ENCODE data around the gene TLK2.
"Not testable (repeated sequence)": the region's sequence is repeated elsewhere in the genome, so short reads cannot be mapped to it uniquely, and the experiment has no call there.

The TLK2 gene

GRCh38 chr17:62558941-62559340 is 80.3 kb downstream of the TLK2 start:
- DNase-seq (ENCODE audit: low read depth in 2 of 2): not testable (repeated sequence)

- DNase-seq (ENCODE audit: low read depth in 2 of 2): not testable (repeated sequence)
These were observed 82.3 kb downstream of the TLK2 start for GRCh38 chr17:62560971-62561370.

- DNase-seq (ENCODE audit: low read depth in 2 of 2): no peak
These were observed 84.0 kb downstream of the TLK2 start for GRCh38 chr17:62562656-62563055.

GRCh38 chr17:62565817-62566216 is 87.2 kb downstream of the TLK2 start:
- no peak for DNase-seq (ENCODE audit: low read depth in 2 of 2)

GRCh38 chr17:62566996-62567578 is 88.5 kb downstream of the TLK2 start:
- DNase-seq (ENCODE audit: low read depth in 2 of 2): no peak

- no peak for DNase-seq (ENCODE audit: low read depth in 2 of 2)
These were observed 93.9 kb downstream of the TLK2 start for GRCh38 chr17:62572488-62572887.

GRCh38 chr17:62572888-62573401 is 94.3 kb downstream of the TLK2 start:
- no peak for DNase-seq (ENCODE audit: low read depth in 2 of 2)

- no peak for DNase-seq (ENCODE audit: low read depth in 2 of 2)
These were observed 95.0 kb downstream of the TLK2 start for GRCh38 chr17:62573480-62574117.

GRCh38 chr17:62576382-62576781 is 97.8 kb downstream of the TLK2 start:
- no peak for DNase-seq (ENCODE audit: low read depth in 2 of 2)

GRCh38 chr17:62578757-62579487 is 100.3 kb downstream of the TLK2 start:
- no peak for DNase-seq (ENCODE audit: low read depth in 2 of 2)

GRCh38 chr17:62580947-62581346 is 102.3 kb downstream of the TLK2 start:
- DNase-seq (ENCODE audit: low read depth in 2 of 2): no peak

- no peak for DNase-seq (ENCODE audit: low read depth in 2 of 2)
These were observed 103.1 kb downstream of the TLK2 start for GRCh38 chr17:62581764-62582163.

- no peak for DNase-seq (ENCODE audit: low read depth in 2 of 2)
These were observed 108.9 kb downstream of the TLK2 start for GRCh38 chr17:62587554-62587953.

GRCh38 chr17:62588109-62588508 is 109.5 kb downstream of the TLK2 start:
- no peak for DNase-seq (ENCODE audit: low read depth in 2 of 2)

- no peak for DNase-seq (ENCODE audit: low read depth in 2 of 2)
These were observed 112.7 kb downstream of the TLK2 start for GRCh38 chr17:62591333-62591732.

GRCh38 chr17:62591822-62592221 is 113.2 kb downstream of the TLK2 start:
- not testable (repeated sequence) for DNase-seq (ENCODE audit: low read depth in 2 of 2)

GRCh38 chr17:62592341-62593099 is 113.9 kb downstream of the TLK2 start:
- DNase-seq (ENCODE audit: low read depth in 2 of 2): no peak

- DNase-seq (ENCODE audit: low read depth in 2 of 2): no peak
These were observed 116.9 kb downstream of the TLK2 start for GRCh38 chr17:62595484-62595883.

GRCh38 chr17:62596662-62597061 is 118.0 kb downstream of the TLK2 start:
- DNase-seq (ENCODE audit: low read depth in 2 of 2): no peak

GRCh38 chr17:62597150-62597549 is 118.5 kb downstream of the TLK2 start:
- DNase-seq (ENCODE audit: low read depth in 2 of 2): no peak

GRCh38 chr17:62597920-62598319 is 119.3 kb downstream of the TLK2 start:
- no peak for DNase-seq (ENCODE audit: low read depth in 2 of 2)

All from activated CD4-positive, alpha-beta T cell treated with anti-CD3 and anti-CD28 coated beads for 24 hours (primary cell).